WTC11 (cell line): Measurements from ENCODE around the gene ZBTB21. TPM values are rescaled to one million over a fixed set of nuclear protein-coding genes. Genes with fewer than 3 reads are reported as not detected.

ENCODE experiments used
- ATAC-seq: fragments of 200-7000 bp; cut with Tn5 transposase; 2 replicates; pipeline ENCODE4 v1.10.0; 2021; ENCODE audit warnings: mild to moderate bottlenecking, moderate library complexity
- CTCF ChIA-PET: fragments of 300-600 bp; sonication (Branson Sonifier 250); formaldehyde crosslinking; loops from one replicate; lab custom pipeline; 2021; ENCODE audit warnings: antibody characterized with exemption; lab: Charles Lee
- POLR2A ChIA-PET: fragments of 350-600 bp; sonication (Branson Sonifier 250); formaldehyde crosslinking; loops from one replicate; lab custom pipeline; 2021; ENCODE audit warnings: antibody characterized with exemption; lab: Charles Lee
- DNase-seq: peaks from one replicate; pipeline ENCODE4 v3.0.0; 2021; ENCODE audit warnings: low spot score
- H3K27ac Mint-ChIP-seq: 2 replicates; pipeline ENCODE4 v1.8.0; 2021; ENCODE audit warnings: mixed read lengths
- H3K27me3 Mint-ChIP-seq: 2 replicates; pipeline ENCODE4 v1.8.0; 2021; ENCODE audit warnings: low read depth, mild to moderate bottlenecking, moderate library complexity, mixed read lengths
- H3K36me3 Mint-ChIP-seq: 2 replicates; pipeline ENCODE4 v1.8.0; 2021; ENCODE audit warnings: mixed read lengths
- H3K4me1 Mint-ChIP-seq: 2 replicates; pipeline ENCODE4 v1.8.0; 2022; ENCODE audit warnings: mixed read lengths
- H3K4me3 Mint-ChIP-seq: 2 replicates; pipeline ENCODE4 v1.8.0; 2021; ENCODE audit warnings: mild to moderate bottlenecking, moderate library complexity, mixed read lengths
- H3K9me3 Mint-ChIP-seq: 2 replicates; pipeline ENCODE4 v1.8.0; 2021; ENCODE audit warnings: mixed read lengths
- ATF1 ChIP-seq: sonication (generic); formaldehyde crosslinking; IDR thresholded peaks from 2 replicates; pipeline ENCODE4 v1.8.1; 2023; ENCODE audit warnings: mild to moderate bottlenecking, moderate library complexity, missing genetic modification reagents
- CDX4 ChIP-seq: fragments of 250-450 bp; sonication (Bioruptor Pico); IDR thresholded peaks from 2 replicates; pipeline ENCODE4 v1.9.0; 2021; ENCODE audit warnings: moderate library complexity, mild to moderate bottlenecking, inconsistent platforms, borderline replicate concordance
- EMX1 ChIP-seq: fragments of 250-450 bp; sonication (Bioruptor Pico); IDR thresholded peaks from 2 replicates; pipeline ENCODE4 v1.8.0; 2021; ENCODE audit warnings: mild to moderate bottlenecking
- FOXJ3 ChIP-seq: sonication (generic); formaldehyde crosslinking; IDR thresholded peaks from 2 replicates; pipeline ENCODE4 v1.9.0; 2021; ENCODE audit warnings: missing genetic modification reagents, mild to moderate bottlenecking, borderline replicate concordance
- FOXP1 ChIP-seq: sonication (generic); formaldehyde crosslinking; IDR thresholded peaks from 2 replicates; pipeline ENCODE4 v1.8.0; 2022; ENCODE audit warnings: missing genetic modification reagents, mild to moderate bottlenecking, moderate library complexity, borderline replicate concordance
- GABPB1 ChIP-seq: sonication (generic); formaldehyde crosslinking; IDR thresholded peaks from 2 replicates; pipeline ENCODE4 v1.8.1; 2023; ENCODE audit warnings: mild to moderate bottlenecking, missing genetic modification reagents
- GRHL2 ChIP-seq: fragments of 250-450 bp; sonication (Bioruptor Pico); IDR thresholded peaks from 2 replicates; pipeline ENCODE4 v1.8.0; 2022; ENCODE audit warnings: mild to moderate bottlenecking, moderate library complexity; ENCODE audit not compliant: insufficient replicate concordance, severe bottlenecking
- IRF1 ChIP-seq: sonication (generic); formaldehyde crosslinking; IDR thresholded peaks from 2 replicates; pipeline ENCODE4 v1.8.0; 2023; ENCODE audit warnings: missing genetic modification reagents
- KAT7 ChIP-seq: sonication (generic); formaldehyde crosslinking; IDR thresholded peaks from 2 replicates; pipeline ENCODE4 v1.8.1; 2023; ENCODE audit warnings: missing genetic modification reagents, mild to moderate bottlenecking, borderline replicate concordance
- MLX ChIP-seq: sonication (generic); formaldehyde crosslinking; IDR thresholded peaks from 2 replicates; pipeline ENCODE4 v1.8.1; 2023; ENCODE audit warnings: mild to moderate bottlenecking, missing genetic modification reagents, moderate library complexity
- NFATC4 ChIP-seq: fragments of 250-450 bp; sonication (Bioruptor Pico); IDR thresholded peaks from 2 replicates; pipeline ENCODE4 v1.9.0; 2021; ENCODE audit warnings: mild to moderate bottlenecking
- NFYB ChIP-seq: sonication (generic); formaldehyde crosslinking; conservative IDR thresholded peaks from 2 replicates; pipeline ENCODE4 v1.8.0; 2022; ENCODE audit warnings: low read depth, missing genetic modification reagents
- NR1H2 ChIP-seq: sonication (generic); formaldehyde crosslinking; IDR thresholded peaks from 2 replicates; pipeline ENCODE4 v1.9.0; 2021; ENCODE audit warnings: mild to moderate bottlenecking, moderate library complexity, missing genetic modification reagents
- NR3C1 ChIP-seq: sonication (generic); formaldehyde crosslinking; conservative IDR thresholded peaks from 2 replicates; pipeline ENCODE4 v1.8.1; 2023; ENCODE audit warnings: low read depth, mild to moderate bottlenecking, missing genetic modification reagents
- PREB ChIP-seq: sonication (generic); formaldehyde crosslinking; IDR thresholded peaks from 2 replicates; pipeline ENCODE4 v1.8.1; 2022; ENCODE audit warnings: mild to moderate bottlenecking, missing genetic modification reagents, moderate library complexity, borderline replicate concordance
- SMAD4 ChIP-seq: sonication (generic); formaldehyde crosslinking; IDR thresholded peaks from 2 replicates; pipeline ENCODE4 v1.8.0; 2022; ENCODE audit warnings: mild to moderate bottlenecking, missing genetic modification reagents
- SOX15 ChIP-seq: fragments of 250-450 bp; sonication (Bioruptor Pico); IDR thresholded peaks from 2 replicates; pipeline ENCODE4 v1.9.0; 2021; ENCODE audit warnings: mild to moderate bottlenecking
- TCF7 ChIP-seq: sonication (generic); formaldehyde crosslinking; IDR thresholded peaks from 2 replicates; pipeline ENCODE4 v1.8.0; 2022; ENCODE audit warnings: mild to moderate bottlenecking, low read depth, missing genetic modification reagents, moderate library complexity
- TEAD1 ChIP-seq: sonication (generic); formaldehyde crosslinking; IDR thresholded peaks from 2 replicates; pipeline ENCODE4 v1.8.0; 2022; ENCODE audit warnings: mild to moderate bottlenecking, missing genetic modification reagents
- USF2 ChIP-seq: sonication (generic); formaldehyde crosslinking; IDR thresholded peaks from 2 replicates; pipeline ENCODE4 v1.8.1; 2023; ENCODE audit warnings: mild to moderate bottlenecking, missing genetic modification reagents, moderate library complexity
- ZBTB43 ChIP-seq: sonication (generic); formaldehyde crosslinking; IDR thresholded peaks from 2 replicates; pipeline ENCODE4 v1.8.1; 2023; ENCODE audit warnings: mild to moderate bottlenecking, missing genetic modification reagents
- ZNF138 ChIP-seq: sonication (generic); formaldehyde crosslinking; conservative IDR thresholded peaks from 2 replicates; pipeline ENCODE4 v1.8.1; 2022; ENCODE audit warnings: mild to moderate bottlenecking, moderate library complexity, missing genetic modification reagents
- ZNF219 ChIP-seq: sonication (generic); formaldehyde crosslinking; IDR thresholded peaks from 2 replicates; pipeline ENCODE4 v1.8.0; 2023; ENCODE audit warnings: missing genetic modification reagents, mild to moderate bottlenecking, borderline replicate concordance
- ZNF396 ChIP-seq: fragments of 250-450 bp; sonication (Bioruptor Pico); IDR thresholded peaks from 2 replicates; pipeline ENCODE4 v1.8.0; 2021; ENCODE audit warnings: mild to moderate bottlenecking, moderate library complexity, borderline replicate concordance
- ZNF423 ChIP-seq: fragments of 250-450 bp; sonication (Bioruptor Pico); IDR thresholded peaks from 2 replicates; pipeline ENCODE4 v2.1.2; 2022; ENCODE audit warnings: mild to moderate bottlenecking, moderate library complexity
- ZNF671 ChIP-seq: fragments of 250-450 bp; sonication (Bioruptor Pico); IDR thresholded peaks from 2 replicates; pipeline ENCODE4 v1.8.0; 2021; ENCODE audit warnings: mild to moderate bottlenecking
- total RNA-seq: library from RNA; stranded (reverse); gene quantifications from 3 replicates; pipeline ENCODE4 v1.2.3, GENCODE V29; 2021

The ZBTB21 gene
- total RNA-seq, 1 experiment from 2014 or later = 13.8 TPM

- TF ChIP-seq ZNF423 (CRISPR knock-in tag) (no peak; the same call in 1 of the 2 replicates), SOX15 (CRISPR knock-in tag) (no peak), IRF1 (CRISPR knock-in tag) (0 out of 2 replicates have a peak, but pooled peaks have one; percentile 25), ZNF396 (CRISPR knock-in tag) (no peak), NR3C1 (CRISPR knock-in tag) (no peak), FOXP1 (CRISPR knock-in tag) (peak; percentile 47), ZBTB43 (CRISPR knock-in tag) (0 out of 2 replicates have a peak, but pooled peaks have one; percentile 28), ZNF138 (no peak), CDX4 (CRISPR knock-in tag) (no peak), GRHL2 (no peak), USF2 (CRISPR knock-in tag) (no peak), TEAD1 (CRISPR knock-in tag) (no peak), FOXJ3 (CRISPR knock-in tag) (no peak), PREB (CRISPR knock-in tag) (no peak), ZNF671 (CRISPR knock-in tag) (no peak)
Observed at GRCh38 chr21:42010507-42011495, 641 bp upstream of the ZBTB21 start (continued).

- peak; percentile 62 for DNase-seq
- H3K4me3 Mint-ChIP-seq = peak overlapping the region; percentile 74
- peaks cover 12% of the 10 kb centered on the region for H3K4me1 Mint-ChIP-seq
- CTCF ChIA-PET = interaction anchor here (1.1 kb wide), 1 partner anchor 99 kb away, joined by 5 read pairs; no protein-coding TSS in a partner anchor
- no peak overlapping the region for H3K27ac Mint-ChIP-seq
- H3K36me3 Mint-ChIP-seq = 0 out of 2 replicates have a peak, but pooled peaks cover 3% of the 10 kb centered on the region
- POLR2A ChIA-PET = interaction anchor here (0.6 kb wide), 1 partner anchor 99 kb away, joined by 3 read pairs; no protein-coding TSS in a partner anchor
- peaks cover 26% of the 10 kb centered on the region for H3K27me3 Mint-ChIP-seq
- ATAC-seq = peak; percentile 29
- H3K9me3 Mint-ChIP-seq = peaks cover under 1% of the 10 kb centered on the region; the same call in 1 of the 2 replicates
- TF ChIP-seq NFATC4 (CRISPR knock-in tag) (no peak), SMAD4 (no peak), ZNF138 (no peak), KAT7 (CRISPR knock-in tag) (peak; percentile 77; the same call in 1 of the 2 replicates), ZNF219 (CRISPR knock-in tag) (no peak), NFYB (CRISPR knock-in tag) (no peak; the same call in 1 of the 2 replicates), USF2 (CRISPR knock-in tag) (no peak), EMX1 (no peak), NR1H2 (CRISPR knock-in tag) (no peak), MLX (CRISPR knock-in tag) (no peak), TCF7 (CRISPR knock-in tag) (no peak), ATF1 (no peak), GABPB1 (no peak)
Observed at GRCh38 chr21:42009018-42009830, 936 bp downstream of the ZBTB21 start.
